Glomerular visceral epithelial cell (primary cell): ENCODE measurements around the gene OLFM1.

Experiments used
- DNase-seq: peaks from one replicate; pipeline ENCODE4 v3.0.0-alpha.2; 2016; ENCODE audit errors: extremely low spot score

OLFM1 gene

GRCh38 chr9:135087489-135087792 is at the start of gene OLFM1:
Gene OLFM1, plus strand, starts transcription at chr9:135087668. Its CDS starts 322 bp downstream, at chr9:135087990.
- DNase-seq, result no peak

- DNase-seq, result no peak
These were observed 49.1 kb upstream of the OLFM1 start for GRCh38 chr9:135038331-135038730.

GRCh38 chr9:135038826-135039225 is 48.6 kb upstream of the OLFM1 start:
- no peak for DNase-seq

GRCh38 chr9:135039266-135039870 is 48.1 kb upstream of the OLFM1 start:
- DNase-seq, result no peak

GRCh38 chr9:135039916-135040645 is 47.4 kb upstream of the OLFM1 start:
- no peak for DNase-seq

- DNase-seq, result no peak
These were observed 46.6 kb upstream of the OLFM1 start for GRCh38 chr9:135040892-135041291.

GRCh38 chr9:135043345-135043744 is 44.1 kb upstream of the OLFM1 start:
- DNase-seq, result no peak

GRCh38 chr9:135045264-135045927 is 42.1 kb upstream of the OLFM1 start:
- DNase-seq, result no peak

- DNase-seq, result no peak
These were observed 41.3 kb upstream of the OLFM1 start for GRCh38 chr9:135045928-135046738.

- no peak for DNase-seq
These were observed 40.6 kb upstream of the OLFM1 start for GRCh38 chr9:135046739-135047350.

- DNase-seq, result no peak
These were observed 39.9 kb upstream of the OLFM1 start for GRCh38 chr9:135047521-135047920.

GRCh38 chr9:135048046-135048757 is 39.3 kb upstream of the OLFM1 start:
- DNase-seq, result no peak

GRCh38 chr9:135048758-135049444 is 38.6 kb upstream of the OLFM1 start:
- no peak for DNase-seq

GRCh38 chr9:135049460-135049859 is 38.0 kb upstream of the OLFM1 start:
- DNase-seq, result no peak

- DNase-seq, result no peak
These were observed 37.1 kb upstream of the OLFM1 start for GRCh38 chr9:135050072-135050990.

- no peak for DNase-seq
These were observed 36.0 kb upstream of the OLFM1 start for GRCh38 chr9:135051316-135052038.

- no peak for DNase-seq
These were observed 34.3 kb upstream of the OLFM1 start for GRCh38 chr9:135053133-135053532.

- DNase-seq, result no peak
These were observed 32.3 kb upstream of the OLFM1 start for GRCh38 chr9:135055181-135055580.

GRCh38 chr9:135056541-135056940 is 30.9 kb upstream of the OLFM1 start:
- DNase-seq, result no peak
